Gastrocnemius medialis (tissue), 4 donors: ENCODE data around the gene DNAJA3. TPM values are rescaled to one million over a fixed set of nuclear protein-coding genes. Genes with fewer than 3 reads are reported as not detected.

ENCODE experiments used
- ATAC-seq, 2 donors: fragments of 150-250 bp; one replicate each; pipeline ENCODE4 v1.9.1; 2016
- DNase-seq, 2 donors: peaks; one replicate each; pipeline ENCODE4 v3.0.0-alpha.2; 2019
- H3K27ac ChIP-seq, 4 donors: fragments of 200-600 bp; sonication (generic); 1 replicate in 1 of 4; 2 replicates in 3 of 4; pipeline ENCODE4 v1.5.1; 2016 to 2018; ENCODE audit warnings: mild to moderate bottlenecking in 2 of 4, moderate library complexity in 1 of 4
- H3K27me3 ChIP-seq, 3 donors: fragments of 200-600 bp; sonication (generic) in 2 of 3; 1 replicate in 1 of 3; 2 replicates in 2 of 3; pipeline versions ENCODE4 v1.5.1 to v1.6.0; 2016 to 2019; ENCODE audit warnings: mild to moderate bottlenecking in 1 of 3, moderate library complexity in 1 of 3
- H3K36me3 ChIP-seq, 2 donors: fragments of 200-600 bp; sonication (generic) in 1 of 2; one replicate each; pipeline ENCODE4 v1.5.1; 2017 to 2018
- H3K4me1 ChIP-seq, 2 donors: fragments of 200-600 bp; sonication (generic) in 1 of 2; one replicate each; pipeline ENCODE4 v1.5.1; 2016 to 2017; ENCODE audit warnings: mild to moderate bottlenecking in 2 of 2
- H3K4me3 ChIP-seq, 4 donors: fragments of 200-600 bp; sonication (generic) in 3 of 4; 1 replicate in 1 of 4; 2 replicates in 3 of 4; pipeline ENCODE4 v1.5.1; 2016 to 2019; ENCODE audit warnings: mild to moderate bottlenecking in 2 of 4
- H3K9me3 ChIP-seq, 3 donors: fragments of 200-600 bp; sonication (generic) in 2 of 3; 1 replicate in 1 of 3; 2 replicates in 2 of 3; pipeline ENCODE4 v1.5.1; 2016 to 2019
- CTCF ChIP-seq, 5 experiments: fragments of 450-650 bp in 3 of 5; fragments of 200-600 bp in 2 of 5; sonication (generic) in 2 of 5; IDR thresholded peaks in 4 of 5; conservative IDR thresholded peaks in 1 of 5; 1 replicate in 4 of 5; 2 replicates in 1 of 5; pipeline ENCODE4 v1.5.1; 2016 to 2019; ENCODE audit warnings: antibody characterized with exemption in 5 of 5, mild to moderate bottlenecking in 3 of 5, moderate library complexity in 3 of 5
- POLR2A ChIP-seq, 2 donors: fragments of 450-650 bp; IDR thresholded peaks; one replicate each; pipeline ENCODE4 v1.6.1; 2017; ENCODE audit warnings: antibody characterized with exemption in 2 of 2, mild to moderate bottlenecking in 2 of 2, moderate library complexity in 2 of 2
- in situ Hi-C, 4 donors: fragments of 200-750 bp; cut with MboI; loops; one replicate each; pipeline versions ENCODE4 v1.15.0 to v1.8.0; 2017; ENCODE audit warnings: low sequenced_read_pairs in 4 of 4
- intact Hi-C: fragments of 100-400 bp; cut with DNase I; formaldehyde crosslinking; loops from one replicate; pipeline ENCODE4 v1.15.1; 2023; ENCODE audit warnings: low total_unique reads
- total RNA-seq, 4 donors: library from RNA; depleted of rRNA; stranded (reverse); fragments of >200 nt; gene quantifications; one replicate each; pipeline versions ENCODE4 v1.1.0 to v1.2.3, GENCODE V29; 2016

DNAJA3 gene
- total RNA-seq, 4 donors from 2014 or later = 94.8 to 114 (median 103) TPM

GRCh38 chr16:4426722-4427372, 1.2 kb downstream of the DNAJA3 start:
- ATAC-seq = no peak
- Histone ChIP-seq H3K9me3 (no peaks in the 10 kb centered on the region), H3K36me3 (peaks cover 0 to 8% of the 10 kb centered on the region in 2 donors), H3K27ac (peak overlapping the region; percentile 93 to 98 (median 96)), H3K4me1 (peaks cover 23 to 24% of the 10 kb centered on the region in 2 donors), H3K27me3 (no peaks in the 10 kb centered on the region), H3K4me3 (peak overlapping the region; percentile 78 to 99 (median 90))
- no peak for TF ChIP-seq CTCF (IDR thresholded peaks at IDR 0.05 in 4 of 5, conservative IDR thresholded peaks at IDR 0.05 in 1 of 5)
- TF ChIP-seq POLR2A (IDR thresholded peaks at IDR 0.05) = no peak
- in situ Hi-C loops = no loop called here
- intact Hi-C loops = no loop called here
- DNase-seq = no peak

- intact Hi-C loops (no loop called here), in situ Hi-C loops (no loop called here)
- DNase-seq (no peak), ATAC-seq (no peak)
- Histone ChIP-seq H3K27ac (no peak overlapping the region), H3K4me3 (no peak overlapping the region), H3K36me3 (peaks cover 0 to 14% of the 10 kb centered on the region in 2 donors), H3K9me3 (no peaks in the 10 kb centered on the region), H3K4me1 (peaks cover 23 to 24% of the 10 kb centered on the region in 2 donors), H3K27me3 (no peaks in the 10 kb centered on the region)
- TF ChIP-seq CTCF (IDR thresholded peaks at IDR 0.05 in 4 of 5, conservative IDR thresholded peaks at IDR 0.05 in 1 of 5) (no peak), POLR2A (IDR thresholded peaks at IDR 0.05) (no peak)
Measured at GRCh38 chr16:4428500-4428899, 2.8 kb downstream of the DNAJA3 start.

GRCh38 chr16:4431023-4431422, 5.4 kb downstream of the DNAJA3 start:
- no peaks in the 10 kb centered on the region for H3K9me3 ChIP-seq
- H3K27ac ChIP-seq = no peak overlapping the region
- DNase-seq = no peak
- no peaks in the 10 kb centered on the region for H3K27me3 ChIP-seq
- H3K4me3 ChIP-seq = no peak overlapping the region
- in situ Hi-C loops (no loop called here), intact Hi-C loops (no loop called here)
- peaks cover 0 to 26% of the 10 kb centered on the region in 2 donors for H3K36me3 ChIP-seq
- no peak for ATAC-seq
- H3K4me1 ChIP-seq = peaks cover 17% of the 10 kb centered on the region in 2 donors
- TF ChIP-seq POLR2A (IDR thresholded peaks at IDR 0.05) = no peak
- no peak for TF ChIP-seq CTCF (IDR thresholded peaks at IDR 0.05 in 4 of 5, conservative IDR thresholded peaks at IDR 0.05 in 1 of 5)

- Histone ChIP-seq H3K4me3 (no peak overlapping the region), H3K9me3 (no peaks in the 10 kb centered on the region), H3K36me3 (peaks cover 0 to 48% of the 10 kb centered on the region in 2 donors), H3K4me1 (peaks cover 0 to 2% of the 10 kb centered on the region in 2 donors), H3K27me3 (no peaks in the 10 kb centered on the region), H3K27ac (no peak overlapping the region)
- intact Hi-C loops = no loop called here
- ATAC-seq (no peak), DNase-seq (no peak)
- in situ Hi-C loops = no loop called here
- TF ChIP-seq CTCF (IDR thresholded peaks at IDR 0.05 in 4 of 5, conservative IDR thresholded peaks at IDR 0.05 in 1 of 5) = no peak
- TF ChIP-seq POLR2A (IDR thresholded peaks at IDR 0.05) = no peak
Measured at GRCh38 chr16:4433228-4433627, 7.6 kb downstream of the DNAJA3 start.
